HL-60/S4 treated with retinoic acid at 250 ng/mL for 4 days and 3 days (cell line): ENCODE data around the gene SLC16A2.

Experiments used
- in situ Hi-C: fragments of 300-500 bp; cut with MboI; formaldehyde crosslinking; loops from 2 replicates; pipeline ENCODE4 v1.7.0; 2022; ENCODE audit warnings: low sequenced_read_pairs

The SLC16A2 gene

DNA sequence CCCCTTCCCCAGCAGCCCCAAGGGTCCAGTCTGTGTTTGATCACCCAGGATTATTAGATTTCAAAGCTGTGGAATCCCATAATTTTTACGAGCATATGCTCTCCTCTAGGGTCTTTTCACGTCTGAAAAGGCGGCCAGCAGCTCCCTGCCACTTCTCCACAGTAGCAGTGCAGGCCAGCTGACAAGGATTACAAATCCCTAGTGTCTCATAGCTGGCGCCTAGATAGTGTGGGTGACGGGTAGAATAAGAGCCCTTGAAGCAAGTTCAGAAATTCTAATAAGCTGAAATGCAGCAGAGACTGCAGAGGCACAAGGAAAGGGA is 113.8 kb downstream of the SLC16A2 start:
- in situ Hi-C loops = no loop called here

DNA sequence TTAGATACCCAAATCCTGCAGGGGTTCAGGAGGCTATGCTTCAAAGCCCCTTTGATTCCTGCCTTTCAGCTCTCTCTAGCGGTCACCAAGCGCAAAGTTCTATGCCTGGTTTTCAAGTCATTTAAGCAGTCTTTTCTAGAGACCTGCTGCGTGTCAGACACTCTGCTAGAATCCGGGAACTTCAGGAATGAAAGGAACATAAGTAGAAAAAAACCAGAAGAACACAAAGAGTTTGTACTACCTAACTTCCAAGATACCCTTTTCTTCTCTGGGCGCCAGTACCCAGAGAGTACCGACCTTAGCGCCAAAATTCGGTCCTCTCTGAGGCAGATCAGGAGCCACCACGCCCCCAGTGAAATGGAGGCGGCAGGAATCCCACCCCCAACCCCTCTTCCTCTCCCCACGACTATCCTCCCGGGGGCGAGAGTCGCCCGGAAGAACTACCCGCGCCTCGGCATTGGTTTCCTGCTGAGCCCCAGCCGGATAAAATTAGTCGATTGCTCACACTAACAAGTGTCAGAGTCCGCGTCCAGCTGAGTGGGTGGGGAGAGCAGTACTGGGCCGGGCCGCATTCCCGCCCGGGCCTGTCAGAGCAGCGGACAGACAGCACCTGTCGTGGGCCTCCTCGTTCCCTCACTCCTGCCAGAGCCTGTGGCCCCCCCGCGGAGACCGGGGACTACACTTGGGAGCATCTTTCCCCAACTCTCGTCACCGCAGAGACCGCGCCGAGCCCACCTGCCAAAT is 114.3 kb downstream of the SLC16A2 start:
- in situ Hi-C loops = no loop called here

DNA sequence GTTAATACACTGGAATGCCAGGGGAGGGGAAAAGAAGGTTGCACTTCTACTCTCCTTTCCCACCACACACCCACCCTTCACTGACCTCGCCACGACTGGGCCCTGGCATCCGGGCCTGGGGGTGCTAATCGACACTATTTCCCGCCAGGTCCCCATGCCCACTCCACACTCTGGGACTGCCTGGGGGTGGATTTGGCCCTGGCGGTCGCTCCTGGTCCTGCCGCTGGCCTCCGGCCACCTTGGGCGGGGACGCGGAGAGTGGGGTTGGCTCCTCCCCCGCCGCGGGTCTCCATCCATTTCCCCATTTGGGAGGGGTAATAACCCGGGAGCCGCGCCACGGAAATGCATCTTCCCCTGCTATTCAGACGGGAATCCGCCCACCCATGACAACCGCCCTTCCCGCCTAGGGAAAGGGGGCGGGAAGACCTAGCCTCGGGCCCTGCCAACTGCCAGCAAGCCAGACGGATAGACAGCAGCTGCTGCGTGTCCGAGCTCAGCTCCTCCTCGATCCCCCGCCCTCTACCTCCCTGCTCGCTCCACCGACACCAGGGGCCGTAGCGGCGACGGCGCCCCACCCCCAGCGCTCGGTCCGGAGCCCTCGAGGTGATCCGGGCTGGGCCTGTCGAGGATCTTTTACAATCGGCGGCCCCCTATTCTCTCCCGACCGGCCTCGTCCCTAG is 115.0 kb downstream of the SLC16A2 start:
- in situ Hi-C loops = no loop called here

DNA sequence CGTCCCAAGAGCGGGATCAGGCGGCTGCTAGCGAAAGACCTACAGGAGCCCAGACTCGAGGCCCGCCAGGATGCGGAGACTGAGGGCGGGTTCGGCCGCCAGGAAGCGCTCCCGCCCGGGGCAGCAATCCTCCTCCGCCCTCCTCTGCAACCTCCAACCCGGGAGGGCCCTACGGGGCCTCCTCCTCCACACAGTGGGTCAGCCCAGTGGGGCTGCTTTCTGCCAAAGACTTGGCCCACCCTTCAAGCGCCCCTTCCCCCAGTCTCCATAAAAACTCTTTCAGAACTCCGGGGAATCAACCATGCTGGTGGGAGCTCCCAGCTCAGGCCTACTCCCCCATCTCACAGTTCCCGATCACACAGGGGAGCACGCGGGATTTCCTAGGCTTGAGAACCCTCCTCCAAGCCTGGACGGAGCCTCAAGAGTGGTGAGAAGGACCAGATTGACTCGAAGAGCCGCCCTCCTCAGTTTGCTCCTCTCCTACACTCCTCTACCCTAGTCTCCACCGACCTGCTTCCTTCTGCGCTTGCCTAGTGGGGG is 115.6 kb downstream of the SLC16A2 start:
- in situ Hi-C loops = no loop called here

DNA sequence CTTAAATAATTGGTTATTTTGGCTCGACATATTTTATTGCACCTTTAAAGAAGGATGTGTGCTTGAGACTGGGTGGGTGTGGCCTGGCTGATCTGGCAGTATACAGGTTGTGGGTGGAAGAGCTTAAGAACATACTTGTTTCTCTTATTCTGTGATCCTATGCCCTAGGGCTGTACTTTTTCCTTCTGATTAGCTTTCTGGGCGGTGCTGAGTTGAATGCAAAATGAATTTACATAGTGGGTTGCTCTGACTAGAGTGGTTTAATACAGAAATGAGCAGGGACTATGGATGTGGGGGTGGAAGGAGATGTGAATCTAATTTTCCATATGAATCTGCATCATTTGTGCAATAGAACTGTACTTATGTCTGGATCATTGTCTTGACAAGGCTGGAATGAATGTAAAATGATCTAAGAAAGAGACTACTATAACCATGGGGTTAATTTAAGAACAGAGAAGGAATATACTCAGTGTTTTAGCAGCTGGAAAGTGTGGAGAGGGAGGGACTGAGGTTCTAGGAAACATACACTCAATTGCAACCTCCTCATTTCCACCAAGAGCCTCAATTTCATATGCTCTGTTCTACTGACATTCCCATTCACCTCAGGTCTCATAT is 119.4 kb downstream of the SLC16A2 start:
- in situ Hi-C loops = no loop called here

DNA sequence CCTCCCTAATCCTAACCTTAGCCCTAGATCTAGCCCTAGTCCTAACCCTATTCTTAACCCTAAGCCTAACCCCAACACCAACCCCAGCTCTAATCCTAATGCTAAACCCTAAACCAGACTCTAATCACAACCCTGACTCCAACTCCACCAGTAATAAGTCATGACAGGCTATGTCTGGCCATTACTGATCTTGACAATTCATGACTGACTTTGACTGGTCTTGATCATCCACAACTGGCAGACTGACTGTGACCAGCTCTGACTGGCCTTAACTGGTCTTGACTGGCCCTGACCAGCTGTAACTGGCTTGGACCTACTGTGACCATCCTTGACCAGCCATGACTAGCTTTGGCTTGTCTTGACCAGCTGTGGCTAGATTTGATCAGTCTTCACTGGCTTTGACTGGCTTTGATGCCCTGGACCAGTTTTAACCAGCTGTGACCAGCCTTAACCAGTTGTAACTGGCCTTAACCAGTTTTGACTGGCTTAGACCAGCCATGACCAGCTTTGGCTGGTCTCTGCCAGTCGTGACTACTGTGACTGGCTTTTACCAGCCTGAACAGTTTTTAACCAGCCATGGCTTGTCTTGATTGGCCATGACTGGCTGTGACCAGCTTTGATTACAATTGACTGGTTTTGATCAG is 124.7 kb downstream of the SLC16A2 start:
- in situ Hi-C loops = no loop called here

DNA sequence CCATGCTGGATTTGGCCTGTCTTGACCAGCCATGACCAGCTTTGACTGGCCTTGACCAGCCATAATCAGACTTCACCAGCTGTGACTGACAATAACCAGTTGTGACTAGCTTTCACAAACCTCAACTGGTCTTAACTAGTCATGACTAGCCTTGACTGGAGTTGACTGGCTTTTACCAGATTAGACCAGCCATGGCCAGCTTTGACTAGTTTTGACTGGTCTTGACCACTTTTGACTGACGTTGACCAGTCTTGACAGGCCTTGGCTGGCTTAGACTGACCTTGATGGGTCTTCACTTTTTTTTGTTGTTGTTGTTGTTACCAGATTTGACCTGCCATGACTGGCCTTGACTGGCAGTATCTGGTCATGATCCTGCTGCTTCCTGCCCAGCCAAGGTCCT is 125.7 kb downstream of the SLC16A2 start:
- in situ Hi-C loops = no loop called here

DNA sequence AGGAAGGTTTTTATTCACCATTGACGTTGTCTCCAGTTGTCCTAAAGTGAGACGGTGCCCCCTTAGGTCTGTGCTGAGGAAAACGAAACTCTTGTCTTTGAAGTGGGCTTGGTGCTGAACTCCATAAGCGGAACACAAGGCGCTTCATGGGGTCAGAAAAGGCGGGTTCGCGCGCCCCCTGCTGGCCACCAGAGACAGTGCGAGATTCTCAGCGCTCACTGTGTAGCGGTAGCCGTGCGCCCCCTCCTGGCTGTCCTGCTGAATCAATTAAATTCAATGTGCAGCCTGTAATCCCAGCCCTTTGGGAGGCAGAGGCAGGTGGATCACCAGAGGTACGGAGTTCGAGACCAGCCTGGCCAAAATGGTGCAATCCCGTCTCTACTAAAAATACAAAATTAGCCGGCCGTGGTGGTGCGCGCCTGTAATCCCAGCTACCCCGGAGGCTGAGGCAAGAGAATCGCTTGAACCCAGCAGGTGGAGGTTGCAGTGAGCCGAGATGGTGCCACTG is 129.1 kb downstream of the SLC16A2 start:
- in situ Hi-C loops = no loop called here

DNA sequence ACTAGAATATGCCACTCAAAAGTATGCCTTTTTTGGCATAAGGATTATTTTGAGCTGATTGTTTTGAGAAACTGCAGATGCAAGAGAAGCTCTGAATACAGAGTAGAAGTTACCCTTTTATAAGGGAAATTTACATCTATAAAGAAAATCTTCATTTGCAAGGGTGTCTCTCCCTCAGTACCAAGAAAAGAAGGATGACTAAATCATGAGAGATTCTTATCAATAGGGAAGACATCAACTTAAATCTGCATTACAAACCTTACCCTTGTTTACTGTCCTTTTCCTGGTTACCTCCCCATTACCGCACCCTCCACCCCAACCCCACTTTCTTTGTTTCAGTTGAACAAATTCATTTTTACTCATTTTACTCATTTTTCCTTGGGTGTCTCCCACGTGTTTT is 130.6 kb downstream of the SLC16A2 start:
- in situ Hi-C loops = no loop called here

DNA sequence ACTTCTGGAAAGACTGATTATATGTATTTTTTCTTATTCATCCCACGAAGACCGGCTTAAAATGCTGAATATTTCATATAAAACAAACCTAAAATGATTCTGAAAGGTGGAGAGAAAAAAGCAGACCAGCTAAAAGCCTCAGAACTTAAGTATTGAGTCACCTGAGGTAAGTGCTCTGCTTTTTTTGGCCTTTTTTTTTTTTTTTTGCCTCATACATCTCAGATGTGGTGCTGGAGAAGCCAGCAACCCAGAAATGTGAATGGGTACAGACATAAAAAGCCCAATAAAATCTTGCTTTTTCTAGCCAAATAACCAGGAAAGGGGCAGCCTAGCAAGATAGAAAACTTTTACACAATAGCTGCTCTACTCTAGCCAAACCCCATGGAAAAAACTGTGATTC is 136.1 kb downstream of the SLC16A2 start:
- in situ Hi-C loops = no loop called here

DNA sequence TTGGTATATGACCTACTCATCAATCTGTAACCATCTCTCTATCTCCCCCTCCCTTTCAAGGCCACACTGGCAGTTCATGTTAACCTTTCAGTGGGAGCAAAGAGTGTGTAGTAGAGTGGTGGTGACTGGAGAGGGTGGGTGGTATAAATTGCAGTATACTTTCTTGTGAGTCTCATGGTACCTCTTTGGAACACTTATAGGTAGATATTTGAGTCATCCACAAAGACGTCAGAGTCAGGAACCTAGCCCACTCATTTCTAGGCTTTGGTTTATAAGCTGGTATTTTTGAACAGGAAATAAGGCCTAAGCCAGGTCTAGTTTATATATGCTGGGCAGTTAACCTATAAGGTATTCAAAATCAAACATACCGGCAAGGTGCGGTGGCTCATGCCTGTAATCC is 156.8 kb downstream of the SLC16A2 start:
- in situ Hi-C loops = no loop called here

DNA sequence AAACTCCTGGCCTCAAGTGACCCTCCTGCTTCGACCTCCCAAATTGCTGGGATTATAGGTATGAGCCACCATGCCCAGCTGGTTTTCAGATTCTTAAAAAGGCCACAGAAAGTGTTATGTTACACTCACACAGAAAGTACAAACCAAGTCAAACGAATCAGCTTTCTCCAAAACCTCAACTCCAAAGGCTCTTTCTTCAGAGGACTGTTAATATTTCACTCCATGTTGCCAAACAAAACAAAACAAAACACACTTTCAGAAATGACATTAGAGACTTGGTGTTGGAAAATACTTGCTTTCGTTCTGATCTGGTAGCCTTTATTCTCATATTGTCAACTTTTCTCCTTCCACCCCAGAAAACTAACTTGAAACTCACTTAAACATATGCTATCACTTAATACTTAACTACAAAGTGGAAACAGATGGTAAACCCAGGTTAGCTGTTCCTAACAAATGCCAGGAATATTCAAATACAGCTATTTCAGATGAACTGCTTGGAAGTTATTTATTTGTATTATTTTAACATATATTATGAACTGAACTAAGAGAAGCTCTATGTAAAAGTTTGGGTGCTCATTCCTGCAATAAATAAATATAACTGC is 158.4 kb downstream of the SLC16A2 start:
- in situ Hi-C loops = no loop called here
